Measurements from ENCODE around the gene OR14A2.
"Not testable (repeated sequence)": the region's sequence is repeated elsewhere in the genome, so short reads cannot be mapped to it uniquely, and the experiment has no call there.

The OR14A2 gene

DNA sequence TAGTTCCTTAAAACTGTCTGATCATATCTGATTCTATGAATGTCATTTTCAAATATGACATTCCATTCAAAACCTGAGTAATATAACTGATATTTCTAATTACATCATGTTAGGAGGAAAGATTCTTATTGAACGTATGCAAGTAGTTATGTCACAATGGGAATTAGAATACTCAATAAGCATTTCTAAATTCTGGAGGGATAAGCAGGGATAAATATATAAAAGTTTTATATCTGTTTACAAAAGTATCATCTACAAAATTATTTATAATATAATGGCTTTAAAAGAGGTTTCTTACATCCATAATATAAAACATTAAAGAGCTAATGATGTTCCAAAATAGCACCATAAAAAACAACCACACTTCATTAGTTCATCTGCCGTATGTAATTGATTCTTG is at the start of gene OR14A2:
OR14A2 (minus strand) TSS at position 101 of the 400 bp plus-strand sequence.
- no peak for DNase-seq (ENCODE audit: extremely low read depth in 1 of 2, low read depth in 1 of 2)

- no peak for DNase-seq (ENCODE audit: extremely low read depth in 1 of 2, low read depth in 1 of 2)
Observed at GRCh38 chr1:247797518-247797917, 49.6 kb upstream of the OR14A2 start.

DNA sequence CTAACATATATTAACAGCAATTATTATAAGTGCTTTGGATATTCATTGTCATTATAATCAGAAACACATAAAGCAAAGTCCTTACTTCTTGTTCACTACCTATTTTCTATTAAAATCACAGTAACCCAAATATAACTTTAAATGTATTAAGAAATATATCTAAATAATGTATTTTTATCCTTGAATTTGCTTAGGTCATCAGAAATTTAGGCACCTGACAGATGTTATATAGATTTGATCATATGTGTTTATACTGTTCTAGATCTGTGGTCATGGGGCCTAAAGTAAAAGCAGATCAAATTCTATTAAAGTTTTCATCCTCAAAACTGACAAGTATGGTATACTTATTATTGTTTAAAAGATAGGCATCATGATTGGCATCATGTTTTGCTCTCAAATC is 21.7 kb upstream of the OR14A2 start:
- DNase-seq (ENCODE audit: extremely low read depth in 1 of 2, low read depth in 1 of 2) = no peak

DNA sequence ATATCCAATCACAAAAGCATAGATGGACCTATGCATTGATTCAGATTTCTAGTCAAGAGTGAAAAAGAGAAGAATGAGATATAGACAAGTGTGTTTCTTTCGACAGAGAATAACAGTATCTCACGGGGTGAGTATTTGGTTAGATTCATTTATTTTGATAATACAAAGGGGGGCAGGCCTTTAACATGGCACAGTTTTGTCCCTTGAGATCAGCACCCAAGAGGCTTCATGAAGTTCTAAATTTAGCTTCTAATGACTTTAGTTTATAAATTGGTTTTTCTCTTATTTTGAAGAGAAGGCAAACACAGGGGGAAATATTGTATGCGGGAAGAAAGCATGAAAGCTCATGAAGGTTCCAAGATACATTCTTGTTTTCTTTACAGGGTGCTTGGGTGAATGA is 12.5 kb upstream of the OR14A2 start, which contains the start of gene OR1C1:
OR1C1 (minus strand) TSS at position 101 of the 400 bp plus-strand sequence. CDS start 2,150 bp downstream, outside the sequence.
- DNase-seq (ENCODE audit: extremely low read depth in 1 of 2, low read depth in 1 of 2) = no peak

DNA sequence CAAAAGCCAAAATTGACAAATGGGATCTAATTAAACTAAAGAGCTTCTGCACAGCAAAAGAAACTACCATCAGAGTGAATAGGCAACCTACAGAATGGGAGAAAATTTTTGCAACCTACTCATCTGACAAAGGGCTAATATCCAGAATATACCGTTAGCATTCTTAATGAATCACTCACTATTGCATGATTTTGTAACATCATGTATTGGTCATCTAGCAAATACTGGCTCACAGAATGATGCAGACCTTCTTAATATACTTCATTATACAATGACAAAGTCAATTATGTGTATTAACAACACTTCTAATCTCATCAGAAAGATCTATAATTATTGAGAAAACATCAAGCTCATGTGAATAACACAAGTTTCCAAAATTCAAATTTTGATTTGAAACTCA is 6.4 kb upstream of the OR14A2 start:
- DNase-seq (ENCODE audit: extremely low read depth in 1 of 2, low read depth in 1 of 2) = not testable (repeated sequence)

DNA sequence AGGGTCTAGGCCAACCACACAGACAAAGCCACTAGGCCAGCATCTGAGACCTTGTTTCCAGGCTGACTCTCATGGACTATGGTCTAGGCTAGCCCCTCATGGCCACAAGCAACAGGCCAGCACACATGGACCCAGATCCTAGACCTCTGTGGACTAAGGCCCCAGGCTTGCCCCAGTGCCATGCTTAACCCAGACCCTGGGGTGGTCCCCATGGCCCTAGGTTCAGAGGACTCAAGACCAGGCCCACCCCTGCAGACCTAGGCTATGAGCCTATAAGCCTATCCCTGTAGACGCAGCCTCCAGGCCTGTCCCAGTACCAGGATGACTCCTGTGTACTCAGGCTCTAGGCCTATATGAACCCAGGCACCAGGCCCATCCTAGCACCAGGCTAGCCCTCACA is 1.9 kb upstream of the OR14A2 start:
- DNase-seq (ENCODE audit: extremely low read depth in 1 of 2, low read depth in 1 of 2) = no peak

DNA sequence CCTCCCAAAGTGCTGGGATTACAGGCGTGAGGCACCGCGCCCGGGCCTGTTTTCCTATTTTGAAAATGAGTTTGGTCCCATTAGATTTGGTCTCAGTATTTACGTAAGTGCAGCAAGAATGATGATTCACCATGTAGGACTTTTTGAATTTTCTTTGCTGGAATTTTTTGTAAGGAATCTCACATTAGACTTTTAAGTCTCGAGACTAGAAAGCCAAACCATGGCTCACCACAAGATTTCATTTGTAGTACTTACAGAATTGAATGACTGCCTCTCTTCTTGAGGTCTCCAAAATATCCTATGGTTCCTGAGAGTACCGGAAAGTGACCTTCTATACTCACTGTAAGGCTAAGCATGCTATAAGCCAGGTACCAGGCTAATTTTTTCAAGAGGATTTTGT is 325 bp downstream of the OR14A2 start:
- no peak for DNase-seq (ENCODE audit: extremely low read depth in 1 of 2, low read depth in 1 of 2)

GRCh38 chr1:247746391-247746935 is 1.5 kb downstream of the OR14A2 start:
- no peak for DNase-seq (ENCODE audit: extremely low read depth in 1 of 2, low read depth in 1 of 2)

DNA sequence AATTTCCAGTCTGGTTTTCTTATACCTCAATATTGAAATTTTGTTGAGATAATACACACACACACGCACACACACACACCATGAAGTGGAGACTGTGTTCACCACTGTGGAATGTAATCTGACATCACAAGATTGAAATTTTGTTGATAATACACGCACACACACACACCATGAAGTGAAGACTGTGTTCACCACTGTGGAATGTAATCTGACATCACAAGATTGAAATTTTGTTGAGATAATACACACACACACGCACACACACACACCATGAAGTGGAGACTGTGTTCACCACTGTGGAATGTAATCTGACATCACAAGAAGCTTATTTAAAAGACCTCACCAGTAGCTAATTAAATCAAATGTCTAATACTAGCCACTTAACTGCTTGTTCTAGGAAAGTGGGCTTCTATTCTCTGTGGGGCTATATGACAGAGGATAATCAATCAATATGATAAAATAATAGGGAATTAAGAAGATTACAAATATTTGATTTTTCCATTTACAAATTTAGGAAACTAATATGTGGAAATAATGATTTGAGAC is 5.7 kb downstream of the OR14A2 start:
- DNase-seq (ENCODE audit: extremely low read depth in 1 of 2, low read depth in 1 of 2) = not testable (repeated sequence)

- DNase-seq (ENCODE audit: extremely low read depth in 1 of 2, low read depth in 1 of 2) = no peak
Observed at GRCh38 chr1:247741756-247742155, 6.2 kb downstream of the OR14A2 start.

DNA sequence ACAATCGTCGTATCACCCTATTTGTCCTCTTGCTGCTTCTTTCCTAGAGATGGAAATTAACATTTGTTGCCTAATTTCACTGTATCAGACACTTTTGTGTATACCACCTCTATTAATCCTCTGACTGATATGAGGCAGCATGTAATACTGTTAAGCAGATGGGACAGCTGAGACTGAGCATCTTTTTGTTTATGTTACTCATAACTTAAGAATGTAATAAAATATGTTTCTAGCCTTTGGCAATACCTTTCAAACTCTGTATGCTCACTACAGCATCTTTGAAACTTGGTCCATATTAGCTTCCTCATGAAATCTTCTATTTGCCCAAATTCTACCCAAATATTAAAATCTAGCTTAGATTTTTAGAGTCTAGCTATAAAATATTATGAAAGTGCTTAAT is 7.2 kb downstream of the OR14A2 start:
- DNase-seq (ENCODE audit: extremely low read depth in 1 of 2, low read depth in 1 of 2) = no peak

DNA sequence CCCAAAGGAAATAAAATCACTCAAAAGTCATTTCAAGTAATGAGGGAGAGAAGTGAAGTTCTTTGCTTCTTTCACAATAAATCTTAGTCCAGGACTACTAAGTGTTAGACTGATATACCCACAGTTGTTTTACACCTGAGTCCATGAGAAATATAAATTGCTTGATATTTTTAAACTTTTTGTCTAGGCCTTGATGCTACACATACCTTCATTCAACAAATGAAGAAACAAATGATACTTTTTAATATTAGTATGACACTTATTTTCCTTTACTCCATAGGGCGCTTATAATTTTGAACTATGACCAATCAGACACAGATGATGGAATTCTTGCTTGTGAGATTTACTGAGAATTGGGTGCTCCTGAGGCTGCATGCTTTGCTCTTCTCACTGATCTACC is 9.6 kb downstream of the OR14A2 start, which contains the start of gene OR14K1:
OR14K1 (plus strand) TSS at position 301 of the 400 bp plus-strand sequence; CDS start at position 301, 0 bp downstream.
- no peak for DNase-seq (ENCODE audit: extremely low read depth in 1 of 2, low read depth in 1 of 2)

- no peak for DNase-seq (ENCODE audit: extremely low read depth in 1 of 2, low read depth in 1 of 2)
Observed at GRCh38 chr1:247721222-247721621, 26.7 kb downstream of the OR14A2 start.

DNA sequence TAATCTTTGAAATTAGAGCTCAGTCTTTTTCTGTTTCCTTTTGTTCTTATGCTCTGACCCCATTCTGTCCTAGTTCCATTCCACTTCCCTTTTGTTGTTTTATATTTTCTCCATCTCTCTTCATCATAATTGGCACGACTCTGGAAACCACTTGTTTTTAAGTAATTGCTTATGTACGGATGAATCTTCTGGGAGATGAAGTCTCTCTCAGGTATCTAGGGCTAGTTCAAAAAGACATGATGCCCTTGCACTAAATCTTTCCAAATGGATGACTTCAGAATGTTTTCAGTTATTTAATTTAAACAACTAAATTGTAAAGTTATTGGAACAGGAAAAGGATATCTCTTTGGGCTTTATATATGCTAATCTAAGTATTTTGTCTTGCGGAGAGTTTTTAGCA is 31.4 kb downstream of the OR14A2 start, which contains the start of gene OR6F1:
OR6F1 (minus strand) TSS at position 101 of the 400 bp plus-strand sequence. CDS start 3,891 bp downstream, outside the sequence.
- DNase-seq (ENCODE audit: extremely low read depth in 1 of 2, low read depth in 1 of 2) = no peak

GRCh38 chr1:247713753-247714152 is 34.2 kb downstream of the OR14A2 start:
- DNase-seq (ENCODE audit: extremely low read depth in 1 of 2, low read depth in 1 of 2) = no peak

- DNase-seq (ENCODE audit: extremely low read depth in 1 of 2, low read depth in 1 of 2) = not testable (repeated sequence)
Observed at GRCh38 chr1:247710681-247711080, 37.3 kb downstream of the OR14A2 start.

DNA sequence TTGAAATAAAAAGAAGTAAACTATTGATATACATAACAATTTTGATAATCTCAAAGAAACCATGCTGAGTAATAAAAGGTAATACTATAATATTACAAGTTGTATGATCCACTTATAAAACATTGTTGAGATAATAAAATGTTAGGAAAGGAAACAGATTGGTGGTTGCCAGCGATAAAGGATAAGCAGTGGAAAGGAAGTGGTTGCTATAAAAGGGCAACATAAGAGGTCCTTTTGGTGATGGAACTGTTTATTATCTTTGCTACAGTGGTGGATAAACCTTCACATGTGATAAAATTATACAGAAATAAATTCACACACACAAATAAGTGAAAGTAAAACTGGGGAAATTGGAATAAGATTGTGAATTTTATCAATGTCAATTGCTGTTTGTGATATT is 46.6 kb downstream of the OR14A2 start:
- DNase-seq (ENCODE audit: extremely low read depth in 1 of 2, low read depth in 1 of 2) = no peak

DNA sequence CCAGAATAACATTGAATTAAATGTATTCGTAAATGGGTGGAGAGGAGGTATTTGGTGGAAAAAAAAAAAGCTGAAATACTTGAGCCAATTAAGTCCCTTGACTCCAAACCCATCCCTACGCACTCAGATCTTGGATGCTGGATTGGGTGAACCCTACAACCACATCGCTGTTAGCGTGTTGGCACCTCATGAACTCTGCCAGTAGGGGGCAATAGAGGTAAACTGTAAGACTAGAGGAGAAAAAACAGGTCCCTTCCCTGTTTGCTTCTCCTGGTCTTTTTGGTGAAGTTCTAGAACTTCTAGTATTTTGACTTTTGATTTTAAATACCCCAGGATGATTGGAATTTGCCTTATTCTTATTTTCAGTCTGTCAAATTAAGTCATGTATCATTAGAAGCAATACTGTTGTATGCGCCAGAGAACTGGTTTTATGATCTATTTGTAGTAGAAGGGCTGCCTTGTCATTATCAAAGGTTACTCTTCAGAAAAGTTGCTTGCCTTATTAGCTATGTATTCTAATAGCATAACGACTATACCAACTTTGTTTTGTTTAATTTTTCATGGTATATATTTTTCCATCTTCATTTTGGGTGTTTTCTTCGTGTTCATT is 66.5 kb downstream of the OR14A2 start:
- DNase-seq (ENCODE audit: extremely low read depth in 1 of 2, low read depth in 1 of 2) = peak in 1 of 2 donors; percentile 5

- no peak for DNase-seq (ENCODE audit: extremely low read depth in 1 of 2, low read depth in 1 of 2)
Observed at GRCh38 chr1:247680171-247680570, 67.8 kb downstream of the OR14A2 start.

DNA sequence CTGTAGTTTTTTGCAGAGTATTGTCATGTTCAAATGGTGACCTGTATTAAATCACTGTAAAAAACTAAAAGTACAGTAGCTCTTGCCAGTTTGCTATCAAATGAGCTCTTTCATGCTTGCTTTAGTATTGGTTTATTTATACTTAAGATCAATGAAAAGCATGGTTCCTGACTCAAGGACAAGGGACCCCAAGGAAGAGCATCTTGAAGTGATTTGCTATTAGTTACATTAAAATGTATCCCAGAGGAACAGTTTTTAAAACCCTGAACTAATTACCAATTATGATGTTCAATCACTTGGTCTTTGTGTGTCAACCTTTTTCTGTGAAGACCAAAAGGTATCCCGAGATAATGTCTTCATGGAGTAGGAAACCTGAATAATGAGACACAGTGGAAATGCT is 68.3 kb downstream of the OR14A2 start, which contains the start of gene OR13G1:
OR13G1 (minus strand) TSS at position 101 of the 400 bp plus-strand sequence. CDS start 6,698 bp downstream, outside the sequence.
- DNase-seq (ENCODE audit: extremely low read depth in 1 of 2, low read depth in 1 of 2) = no peak

Data from stimulated activated CD8-positive, alpha-beta memory T cell treated with anti-CD3 and anti-CD28 coated beads, Interleukin-7, amount 100 ng/mL, for 48 hours (primary cell).